Large intestine (tissue), 3 donors: ENCODE data around the gene SLC35E4. TPM values are rescaled to one million over a fixed set of nuclear protein-coding genes. Genes with fewer than 3 reads are reported as not detected.
"Not testable (repeated sequence)": the region's sequence is repeated elsewhere in the genome, so short reads cannot be mapped to it uniquely, and the experiment has no call there.

Source experiments
- DNase-seq, 2 donors: peaks; one replicate each; pipeline versions ENCODE4 v3.0.0 to v3.0.0-alpha.2; 2013
- H3K27ac ChIP-seq: one replicate; pipeline ENCODE4 v1.5.1; 2013; ENCODE audit warnings: low read length
- H3K27me3 ChIP-seq: 2 replicates; pipeline ENCODE4 v1.6.1; 2013; ENCODE audit warnings: low read length; ENCODE audit not compliant: control insufficient read depth, insufficient read depth
- H3K36me3 ChIP-seq: 2 replicates; pipeline ENCODE4 v1.6.1; 2013; ENCODE audit warnings: low read length; ENCODE audit not compliant: control insufficient read depth, insufficient read depth
- H3K4me1 ChIP-seq: one replicate; pipeline ENCODE4 v1.6.1; 2013; ENCODE audit warnings: low read length; ENCODE audit not compliant: control insufficient read depth, insufficient read depth
- H3K4me3 ChIP-seq: one replicate; pipeline ENCODE4 v1.5.1; 2013; ENCODE audit warnings: low read length
- H3K9me3 ChIP-seq: one replicate; pipeline ENCODE4 v1.6.1; 2013; ENCODE audit warnings: mild to moderate bottlenecking, low read depth, low read length, moderate library complexity; ENCODE audit not compliant: control insufficient read depth
- WGBS: methylation state at CpG from one replicate; pipeline ENCODE4 v1.1.5; 2013; ENCODE audit warnings: low lambda C conversion rate; ENCODE audit not compliant: insufficient coverage; 5-methylcytosine and 5-hydroxymethylcytosine counted together
- polyA plus RNA-seq: library from polyadenylated mRNA; unstranded; fragments of 120-200 nt; gene quantifications from one replicate; pipeline ENCODE4 v1.2.1, GENCODE V29; 2013

SLC35E4 gene
- polyA plus RNA-seq, 1 donor, result 1.2 TPM

DNA sequence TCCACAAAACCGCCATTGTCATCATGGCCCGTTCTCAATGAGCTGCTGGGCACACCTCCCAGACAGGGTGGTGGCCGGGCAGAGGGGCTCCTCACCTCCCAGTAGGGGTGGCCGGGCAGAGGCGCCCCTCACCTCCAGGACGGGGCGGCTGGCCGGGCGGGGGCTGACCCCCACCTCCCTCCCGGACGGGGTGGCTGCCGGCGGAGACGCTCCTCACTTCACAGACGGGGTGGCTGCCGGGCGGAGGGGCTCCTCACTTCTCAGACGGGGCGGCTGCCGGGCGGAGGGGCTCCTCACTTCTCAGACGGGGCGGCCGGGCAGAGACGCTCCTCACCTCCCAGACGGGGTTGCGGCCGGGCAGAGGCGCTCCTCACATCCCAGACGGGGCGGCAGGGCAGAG lies 4.1 kb upstream of the SLC35E4 start:
- WGBS, result no CpG with 5 or more reads among the region's 31 CpGs

DNA sequence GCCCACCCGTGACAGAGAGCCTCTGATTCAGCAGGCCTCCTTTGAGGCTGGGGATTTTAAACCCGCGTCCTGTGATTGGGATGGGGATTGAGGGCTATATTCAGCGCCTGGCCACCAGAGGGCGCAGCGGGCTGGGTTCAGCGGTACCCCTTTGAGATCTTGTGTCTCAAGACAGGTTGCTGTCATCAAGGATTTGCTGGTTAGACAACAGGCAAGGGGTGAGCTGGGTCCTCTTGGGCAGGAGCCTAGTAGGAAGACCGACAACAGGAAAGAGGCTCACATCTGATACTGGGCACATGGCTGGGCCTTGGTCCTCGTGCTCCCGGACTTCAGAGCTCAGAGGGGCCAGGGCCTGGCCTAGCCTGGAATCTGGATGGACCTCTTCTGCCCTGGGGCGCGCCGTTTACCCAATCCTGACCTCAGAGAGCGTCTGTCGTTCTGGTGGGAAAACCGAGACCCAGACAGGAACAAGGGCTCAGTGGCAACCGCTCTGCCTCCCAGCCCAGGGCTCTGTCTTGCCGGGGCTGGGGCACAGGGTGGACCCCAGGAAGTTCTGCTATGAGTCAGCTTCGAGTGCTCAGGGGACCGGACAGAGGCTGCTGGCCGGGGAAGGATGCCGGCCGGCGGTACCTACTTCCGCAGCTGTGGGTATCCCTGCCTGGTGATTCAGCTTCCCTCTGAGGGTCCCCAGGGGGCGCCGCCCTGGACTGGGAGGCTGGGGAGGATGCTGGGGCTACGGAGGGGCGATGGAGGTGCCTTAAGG lies 929 bp upstream of the SLC35E4 start:
- H3K36me3 ChIP-seq, result no peaks in the 10 kb centered on the region
- H3K4me3 ChIP-seq, result peak overlapping the region; percentile 7
- peaks cover 13% of the 10 kb centered on the region for H3K4me1 ChIP-seq
- peak overlapping the region; percentile 57 for H3K27ac ChIP-seq
- H3K9me3 ChIP-seq, result peaks cover 3% of the 10 kb centered on the region
- H3K27me3 ChIP-seq, result no peaks in the 10 kb centered on the region
- peak; percentile 80 to 85 for DNase-seq
- 0% methylated on average over 2 of the region's 29 CpGs for WGBS

More for the DNA sequence above, 4.1 kb upstream of the SLC35E4 start:
- not testable (repeated sequence) for H3K4me3 ChIP-seq, H3K36me3 ChIP-seq, H3K27ac ChIP-seq, DNase-seq, H3K9me3 ChIP-seq, H3K27me3 ChIP-seq
- H3K4me1 ChIP-seq, result peaks cover 14% of the 10 kb centered on the region

DNA sequence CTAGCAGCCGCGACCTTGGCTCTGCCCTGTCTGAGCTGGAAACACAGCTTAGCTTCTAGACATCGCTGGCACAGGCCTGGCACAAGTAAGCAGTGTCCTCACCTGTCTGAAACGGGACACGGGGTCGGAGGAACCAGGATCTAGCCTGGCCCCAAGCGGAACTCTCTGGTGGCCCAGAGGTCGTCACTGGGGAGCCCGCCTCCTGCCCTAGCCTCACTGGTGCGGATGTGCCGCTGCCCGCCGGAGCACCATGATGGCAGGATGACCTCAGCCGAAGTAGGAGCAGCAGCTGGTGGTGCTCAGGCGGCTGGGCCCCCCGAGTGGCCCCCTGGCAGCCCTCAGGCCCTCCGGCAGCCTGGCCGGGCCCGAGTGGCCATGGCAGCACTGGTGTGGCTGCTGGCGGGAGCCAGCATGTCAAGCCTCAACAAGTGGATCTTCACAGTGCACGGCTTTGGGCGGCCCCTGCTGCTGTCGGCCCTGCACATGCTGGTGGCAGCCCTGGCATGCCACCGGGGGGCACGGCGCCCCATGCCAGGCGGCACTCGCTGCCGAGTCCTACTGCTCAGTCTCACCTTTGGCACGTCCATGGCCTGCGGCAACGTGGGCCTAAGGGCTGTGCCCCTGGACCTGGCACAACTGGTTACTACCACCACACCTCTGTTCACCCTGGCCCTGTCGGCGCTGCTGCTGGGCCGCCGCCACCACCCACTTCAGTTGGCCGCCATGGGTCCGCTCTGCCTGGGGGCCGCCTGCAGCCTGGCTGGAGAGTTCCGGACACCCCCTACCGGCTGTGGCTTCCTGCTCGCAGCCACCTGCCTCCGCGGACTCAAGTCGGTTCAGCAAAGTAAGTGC lies 871 bp downstream of the SLC35E4 start:
- no CpG with 5 or more reads among the region's 45 CpGs for WGBS
- H3K36me3 ChIP-seq, result no peaks in the 10 kb centered on the region
- peaks cover 3% of the 10 kb centered on the region for H3K9me3 ChIP-seq
- no peaks in the 10 kb centered on the region for H3K27me3 ChIP-seq
- H3K4me1 ChIP-seq, result peaks cover 13% of the 10 kb centered on the region
- peak overlapping the region; percentile 41 for H3K4me3 ChIP-seq
- no peak overlapping the region for H3K27ac ChIP-seq
- peak in 1 of 2 donors; percentile 23 for DNase-seq

DNA sequence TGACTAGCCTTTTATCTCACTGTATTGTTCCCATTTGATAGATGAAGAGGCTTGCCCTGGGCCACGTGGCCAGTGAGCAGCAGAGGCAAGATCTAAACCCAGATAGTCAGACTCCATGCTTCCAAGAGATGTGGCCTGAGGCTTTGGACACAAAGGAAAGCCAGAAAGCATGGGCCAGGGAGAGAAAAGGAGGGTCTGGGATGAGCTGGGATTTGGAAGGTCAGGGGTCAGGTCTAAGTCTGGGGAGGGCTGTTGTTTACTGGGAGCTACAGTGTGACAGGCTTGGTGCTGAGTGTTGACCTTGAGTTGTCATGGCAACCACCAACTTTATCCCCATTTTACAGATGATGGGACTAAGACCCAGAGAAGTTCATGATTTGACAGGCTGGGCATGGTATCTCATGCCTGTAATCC lies 2.1 kb downstream of the SLC35E4 start:
- WGBS, result no CpG with 5 or more reads among the region's 1 CpG
- peaks cover 13% of the 10 kb centered on the region for H3K4me1 ChIP-seq
- H3K36me3 ChIP-seq, result no peaks in the 10 kb centered on the region
- H3K4me3 ChIP-seq, result no peak overlapping the region
- H3K27me3 ChIP-seq, result no peaks in the 10 kb centered on the region
- H3K27ac ChIP-seq, result no peak overlapping the region
- no peak for DNase-seq
- no peaks in the 10 kb centered on the region for H3K9me3 ChIP-seq

DNA sequence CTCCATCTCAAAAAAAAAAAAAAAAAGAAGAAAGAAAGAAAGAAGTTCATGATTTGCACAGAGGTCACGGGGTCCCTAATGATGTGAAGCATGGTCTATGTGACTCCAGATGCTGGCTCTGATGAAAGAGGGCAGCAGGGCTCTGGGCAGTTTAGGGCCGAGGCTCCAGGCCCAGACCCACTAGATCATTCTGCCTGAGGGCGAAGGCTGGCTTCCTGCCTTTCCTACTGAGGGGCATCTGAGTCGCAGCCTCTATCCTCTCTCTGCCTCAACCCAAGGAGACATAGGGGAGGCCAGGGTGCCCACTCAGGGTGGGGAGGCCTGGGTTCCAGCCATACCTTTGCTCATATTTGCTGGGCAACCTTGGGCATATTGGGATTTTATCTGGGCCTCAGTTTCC lies 4.8 kb downstream of the SLC35E4 start:
- H3K36me3 ChIP-seq, result no peaks in the 10 kb centered on the region
- DNase-seq, result no peak
- H3K27me3 ChIP-seq, result no peaks in the 10 kb centered on the region
- H3K9me3 ChIP-seq, result no peaks in the 10 kb centered on the region
- no peak overlapping the region for H3K27ac ChIP-seq
- peaks cover 13% of the 10 kb centered on the region for H3K4me1 ChIP-seq
- WGBS, result no CpG with 5 or more reads among the region's 4 CpGs
- no peak overlapping the region for H3K4me3 ChIP-seq

DNA sequence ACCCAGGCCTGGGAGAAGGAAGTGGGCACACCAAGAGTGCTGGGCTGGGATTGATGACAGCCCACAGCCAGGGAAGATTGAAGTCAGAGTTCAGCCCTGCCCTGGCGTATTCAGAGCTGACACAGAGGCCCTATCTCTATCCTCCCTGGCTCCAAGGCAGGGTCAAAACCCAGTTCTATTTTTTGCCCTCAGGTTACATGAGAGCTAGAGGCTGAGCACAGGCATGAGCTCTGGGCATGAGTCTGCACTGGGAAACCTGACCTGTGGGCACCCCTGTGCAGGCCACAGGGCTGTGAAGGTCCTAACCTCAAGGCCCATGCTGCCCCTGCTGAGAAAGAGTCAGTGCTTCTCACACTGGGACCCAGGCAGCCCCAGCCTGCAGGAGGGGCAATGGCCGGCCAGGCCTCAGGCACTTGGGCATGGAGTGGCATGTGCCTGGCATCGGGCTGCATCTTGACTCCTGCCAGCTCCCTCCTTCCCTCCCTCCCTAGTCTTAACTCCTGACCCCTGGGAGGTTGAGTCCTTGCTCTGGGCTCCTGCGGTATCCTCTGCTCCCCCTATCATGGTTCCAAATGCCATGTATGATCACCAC lies 5.4 kb downstream of the SLC35E4 start:
- no CpG with 5 or more reads among the region's 4 CpGs for WGBS
- Histone ChIP-seq H3K27ac (no peak overlapping the region), H3K9me3 (no peaks in the 10 kb centered on the region), H3K4me3 (no peak overlapping the region), H3K27me3 (no peaks in the 10 kb centered on the region), H3K36me3 (no peaks in the 10 kb centered on the region), H3K4me1 (peaks cover 12% of the 10 kb centered on the region)
- DNase-seq, result no peak

DNA sequence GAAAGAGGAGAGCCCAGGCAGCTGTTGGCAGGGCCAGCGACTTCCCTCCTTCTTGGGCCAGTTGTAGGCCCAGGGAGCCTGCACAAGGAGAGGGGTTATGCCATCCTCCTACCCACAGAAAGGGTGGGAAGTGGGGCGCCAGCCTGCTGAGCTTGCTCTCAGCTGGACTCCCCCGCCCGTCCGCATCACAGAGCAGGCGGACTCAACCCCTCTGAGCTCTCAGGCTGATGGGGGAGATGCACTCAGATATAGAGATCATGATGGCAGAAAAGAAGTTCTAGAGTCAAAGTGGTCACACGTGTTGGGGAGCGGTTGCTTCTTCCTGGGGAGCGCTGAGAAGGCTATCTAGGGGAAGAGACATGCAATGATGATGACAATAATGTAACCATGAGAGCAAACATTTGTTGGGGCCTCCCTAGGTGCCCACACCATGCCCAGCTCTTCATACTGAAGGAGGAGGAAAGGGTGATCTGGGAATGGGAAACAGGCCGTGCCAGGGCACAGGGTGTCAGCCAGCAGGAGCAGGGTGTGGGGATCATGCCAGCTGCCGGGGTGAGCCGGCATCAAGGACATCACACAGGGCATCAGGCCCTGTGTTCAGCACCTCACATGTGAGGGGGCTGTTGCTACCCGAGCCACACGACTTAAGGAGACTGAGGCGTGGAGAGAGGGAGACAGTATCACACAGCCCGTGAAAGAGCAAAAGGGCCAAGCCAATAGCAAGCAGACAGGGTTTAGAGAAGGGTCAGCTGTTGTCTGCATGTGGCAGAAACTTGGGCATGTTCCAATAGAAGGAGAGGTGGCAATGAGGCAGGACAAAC lies 7.7 kb downstream of the SLC35E4 start:
- WGBS, result no CpG with 5 or more reads among the region's 16 CpGs
- no peaks in the 10 kb centered on the region for H3K27me3 ChIP-seq
- H3K9me3 ChIP-seq, result peaks cover 3% of the 10 kb centered on the region
- H3K27ac ChIP-seq, result no peak overlapping the region
- no peak for DNase-seq
- no peaks in the 10 kb centered on the region for H3K4me1 ChIP-seq
- H3K4me3 ChIP-seq, result no peak overlapping the region
- H3K36me3 ChIP-seq, result no peaks in the 10 kb centered on the region

DNA sequence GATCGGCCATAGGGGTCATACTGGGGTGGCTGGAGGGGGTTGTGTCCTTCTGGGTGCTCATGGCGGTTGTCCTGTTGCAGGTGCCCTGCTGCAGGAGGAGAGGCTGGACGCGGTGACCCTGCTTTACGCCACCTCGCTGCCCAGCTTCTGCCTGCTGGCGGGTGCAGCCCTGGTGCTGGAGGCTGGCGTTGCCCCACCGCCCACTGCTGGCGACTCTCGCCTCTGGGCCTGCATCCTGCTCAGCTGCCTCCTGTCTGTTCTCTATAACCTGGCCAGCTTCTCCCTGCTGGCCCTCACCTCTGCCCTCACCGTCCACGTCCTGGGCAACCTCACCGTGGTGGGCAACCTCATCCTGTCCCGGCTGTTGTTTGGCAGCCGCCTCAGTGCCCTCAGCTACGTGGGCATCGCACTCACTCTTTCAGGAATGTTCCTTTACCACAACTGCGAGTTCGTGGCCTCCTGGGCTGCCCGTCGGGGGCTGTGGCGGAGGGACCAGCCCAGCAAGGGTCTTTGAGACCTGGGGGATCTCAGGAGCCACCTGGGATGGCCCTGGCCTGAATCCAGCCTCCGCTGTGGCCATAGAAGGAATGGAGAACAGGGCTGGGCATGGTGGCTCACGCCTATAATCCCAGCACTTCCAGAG lies 11.1 kb downstream of the SLC35E4 start:
- Histone ChIP-seq H3K4me3 (no peak overlapping the region), H3K9me3 (peaks cover 3% of the 10 kb centered on the region), H3K36me3 (no peaks in the 10 kb centered on the region), H3K27ac (no peak overlapping the region), H3K4me1 (peaks cover 5% of the 10 kb centered on the region), H3K27me3 (no peaks in the 10 kb centered on the region)
- no CpG with 5 or more reads among the region's 25 CpGs for WGBS
- no peak for DNase-seq

DNA sequence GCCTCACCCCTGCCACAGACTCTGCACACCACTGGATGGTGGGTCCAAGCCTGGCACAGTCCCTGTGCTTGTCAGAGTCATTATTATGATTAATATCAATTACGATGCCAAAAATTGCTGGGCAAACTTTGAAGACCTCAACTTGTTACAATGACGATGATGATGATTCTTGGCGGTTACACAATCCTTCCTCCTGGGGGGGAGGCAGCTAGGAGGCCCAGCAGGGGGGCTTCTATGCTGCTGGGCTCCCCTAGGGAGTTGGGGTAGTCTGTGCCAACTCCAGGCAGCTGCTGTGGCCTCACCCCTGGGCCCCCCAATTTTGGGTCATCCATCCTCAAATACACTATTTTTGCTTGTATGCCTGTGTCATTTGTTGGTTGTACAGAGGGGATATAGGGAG lies 12.0 kb downstream of the SLC35E4 start:
- DNase-seq, result no peak
- Histone ChIP-seq H3K4me3 (no peak overlapping the region), H3K27ac (no peak overlapping the region), H3K9me3 (peaks cover 3% of the 10 kb centered on the region), H3K27me3 (no peaks in the 10 kb centered on the region), H3K4me1 (peaks cover 5% of the 10 kb centered on the region), H3K36me3 (no peaks in the 10 kb centered on the region)
- no CpG with 5 or more reads among the region's 3 CpGs for WGBS
